Epithelial cell of esophagus (primary cell): ENCODE measurements around the gene CLMN.
"Not testable (repeated sequence)": the region's sequence is repeated elsewhere in the genome, so short reads cannot be mapped to it uniquely, and the experiment has no call there.

Source experiments
- DNase-seq: peaks from one replicate; pipeline ENCODE4 v3.0.0; 2010; ENCODE audit warnings: low read depth
- H3K4me3 ChIP-seq: 2 replicates; pipeline ENCODE4 v1.5.1; 2011; ENCODE audit warnings: mild to moderate bottlenecking, low read length, control low read depth
- CTCF ChIP-seq: IDR thresholded peaks from 2 replicates; pipeline ENCODE4 v1.5.1; 2011; ENCODE audit warnings: low read depth, mild to moderate bottlenecking, low read length, control low read depth, inconsistent platforms; ENCODE audit not compliant: insufficient read depth; ENCODE audit errors: missing control alignments

The CLMN gene

GRCh38 chr14:95142208-95142607 lies 177.5 kb downstream of the CLMN start:
- TF ChIP-seq CTCF = no peak
- H3K4me3 ChIP-seq = no peak overlapping the region

GRCh38 chr14:95141684-95142083 lies 178.0 kb downstream of the CLMN start:
- DNase-seq = no peak
- no peak overlapping the region for H3K4me3 ChIP-seq
- no peak for TF ChIP-seq CTCF

More at GRCh38 chr14:95142208-95142607, 177.5 kb downstream of the CLMN start:
- DNase-seq = no peak

GRCh38 chr14:95140060-95140858 lies 179.4 kb downstream of the CLMN start:
- no peak overlapping the region for H3K4me3 ChIP-seq
- DNase-seq = peak; percentile 85
- no peak for TF ChIP-seq CTCF

- no peak for DNase-seq
- no peak overlapping the region for H3K4me3 ChIP-seq
- no peak for TF ChIP-seq CTCF
Observed at GRCh38 chr14:95138876-95139275, 180.8 kb downstream of the CLMN start.

GRCh38 chr14:95138455-95138854 lies 181.3 kb downstream of the CLMN start:
- H3K4me3 ChIP-seq, DNase-seq: not testable (repeated sequence)

- no peak for TF ChIP-seq CTCF
Observed at GRCh38 chr14:95137804-95138167, 181.9 kb downstream of the CLMN start.

GRCh38 chr14:95137164-95137803 lies 182.4 kb downstream of the CLMN start:
- H3K4me3 ChIP-seq = no peak overlapping the region
- TF ChIP-seq CTCF = no peak
- DNase-seq = no peak

More at GRCh38 chr14:95137804-95138167, 181.9 kb downstream of the CLMN start:
- no peak for DNase-seq
- H3K4me3 ChIP-seq = no peak overlapping the region
